MG63 (cell line): Measurements from ENCODE around the gene TMIGD1. TPM values are rescaled to one million over a fixed set of nuclear protein-coding genes. Genes with fewer than 3 reads are reported as not detected.
"Not testable (repeated sequence)": the region's sequence is repeated elsewhere in the genome, so short reads cannot be mapped to it uniquely, and the experiment has no call there.

Experiments
- DNase-seq: peaks from one replicate; pipeline ENCODE4 v3.0.0-alpha.2; 2020
- H3K27me3 ChIP-seq: fragments of 250-450 bp; sonication (Bioruptor Pico); 2 replicates; pipeline ENCODE4 v1.5.1; 2020; ENCODE audit warnings: mild to moderate bottlenecking, moderate library complexity
- H3K36me3 ChIP-seq: fragments of 250-450 bp; sonication (Bioruptor Pico); 2 replicates; pipeline ENCODE4 v1.5.1; 2020; ENCODE audit warnings: mild to moderate bottlenecking, moderate library complexity
- H3K4me3 ChIP-seq: fragments of 250-450 bp; sonication (Bioruptor Pico); 2 replicates; pipeline ENCODE4 v1.5.1; 2020; ENCODE audit warnings: mild to moderate bottlenecking, moderate library complexity
- H3K9me3 ChIP-seq: fragments of 250-450 bp; sonication (Bioruptor Pico); 2 replicates; pipeline ENCODE4 v1.5.1; 2020; ENCODE audit warnings: mild to moderate bottlenecking, moderate library complexity
- total RNA-seq: library from RNA; depleted of rRNA; stranded (reverse); fragments of >200 nt; shearing (Covaris generic); gene quantifications from 2 replicates; pipeline ENCODE4 v1.2.3, GENCODE V29; 2014; ENCODE audit warnings: low replicate concordance

The TMIGD1 gene
- total RNA-seq, 1 experiment from 2014 or later = not detected

DNA sequence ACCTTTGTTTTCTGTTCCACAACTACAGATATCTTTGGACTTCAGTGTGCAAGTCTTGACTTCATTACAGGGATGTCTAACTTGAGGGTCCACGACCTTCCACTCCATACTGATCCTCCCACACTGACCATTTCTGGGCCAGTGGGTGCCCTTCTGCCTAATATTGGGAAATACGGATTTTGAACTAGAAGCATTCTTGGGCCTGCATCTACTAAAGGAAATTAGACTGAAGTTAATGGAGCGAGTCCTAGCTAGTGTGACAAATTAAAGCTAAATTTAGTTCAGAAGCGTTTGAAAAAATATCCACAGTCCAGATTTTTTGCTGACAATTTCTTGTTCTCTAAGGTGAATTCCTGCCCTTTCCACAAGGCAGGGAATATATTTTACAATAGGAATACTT, 9.9 kb upstream of the TMIGD1 start:
- no peak overlapping the region for H3K4me3 ChIP-seq
- DNase-seq = no peak
- H3K36me3 ChIP-seq = no peaks in the 10 kb centered on the region
- H3K27me3 ChIP-seq = no peaks in the 10 kb centered on the region
- no peaks in the 10 kb centered on the region for H3K9me3 ChIP-seq

DNA sequence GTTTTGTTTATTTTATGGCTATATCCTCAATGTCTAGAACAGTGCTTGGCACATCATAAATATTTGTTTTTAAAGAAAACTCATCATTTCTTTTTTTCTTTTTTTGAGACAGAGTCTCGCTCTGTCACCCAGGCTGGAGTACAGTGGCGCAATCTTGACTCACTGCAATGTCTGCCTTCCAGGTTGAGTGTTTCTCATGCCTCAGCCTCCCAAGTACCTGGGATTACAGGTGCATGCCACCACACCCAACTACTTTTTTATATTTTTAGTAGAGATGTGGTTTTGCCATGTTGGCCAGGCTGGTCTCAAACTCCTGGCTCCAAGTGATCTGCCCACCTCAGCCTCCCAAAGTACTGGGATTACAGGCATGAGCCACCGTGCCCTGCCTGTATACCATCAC, 9.4 kb upstream of the TMIGD1 start:
- H3K4me3 ChIP-seq, H3K27me3 ChIP-seq, H3K36me3 ChIP-seq, H3K9me3 ChIP-seq, DNase-seq: not testable (repeated sequence)

DNA sequence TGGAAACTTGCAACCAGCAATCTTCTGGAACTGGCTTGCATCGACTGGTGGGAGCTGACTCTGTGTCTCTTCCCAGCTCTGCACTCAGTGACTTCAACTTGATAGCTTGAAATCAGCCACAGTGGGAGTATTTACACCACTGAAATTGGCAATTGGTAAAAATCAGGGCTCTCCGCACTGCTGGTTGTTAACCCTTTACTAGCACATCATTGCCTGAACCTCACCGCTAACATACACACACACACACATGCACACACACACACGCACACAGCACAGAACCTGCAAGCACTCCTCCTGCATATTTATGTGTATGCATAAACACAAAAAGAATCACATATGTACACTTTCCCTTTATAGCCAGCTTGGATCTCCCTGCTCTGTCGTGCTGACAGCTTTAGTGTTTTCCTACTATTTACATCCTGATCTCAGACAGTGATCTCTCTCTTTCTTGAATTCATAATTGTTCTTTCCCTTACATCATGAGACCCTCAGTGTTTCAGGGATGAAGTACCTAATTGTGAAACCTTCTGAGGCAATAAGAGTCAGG, 7.9 kb upstream of the TMIGD1 start:
- no peaks in the 10 kb centered on the region for H3K27me3 ChIP-seq
- DNase-seq = no peak
- no peak overlapping the region for H3K4me3 ChIP-seq
- H3K9me3 ChIP-seq = no peaks in the 10 kb centered on the region
- H3K36me3 ChIP-seq = no peaks in the 10 kb centered on the region

DNA sequence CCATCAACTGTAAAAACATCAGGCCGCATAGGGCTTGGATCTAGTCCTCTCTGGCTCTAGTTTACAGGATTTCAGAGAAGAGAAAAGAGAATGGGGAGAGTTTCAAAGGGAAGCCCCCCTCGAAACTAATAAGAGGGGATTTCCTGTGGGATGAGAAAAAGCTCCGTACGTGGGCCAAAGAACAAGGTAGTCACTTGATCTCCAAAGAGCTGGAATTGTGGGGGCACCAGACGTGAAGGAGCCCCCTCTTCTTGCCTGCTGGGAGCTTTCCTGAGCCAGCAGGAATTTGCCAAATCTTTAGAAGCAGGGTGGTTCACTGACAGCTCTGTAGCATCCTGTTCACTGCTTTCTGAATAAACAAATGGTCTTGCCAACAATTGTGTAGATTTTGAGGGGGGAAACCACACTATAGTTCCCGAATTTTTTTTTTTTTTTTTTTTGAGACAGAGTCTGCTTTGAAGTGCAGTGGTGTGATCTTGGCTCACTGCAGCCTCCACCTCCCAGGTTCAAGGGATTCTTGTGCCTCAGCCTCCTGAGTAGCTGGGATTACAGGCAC, 7.0 kb upstream of the TMIGD1 start:
- Histone ChIP-seq H3K4me3 (no peak overlapping the region), H3K9me3 (no peaks in the 10 kb centered on the region), H3K27me3 (no peaks in the 10 kb centered on the region), H3K36me3 (no peaks in the 10 kb centered on the region)
- DNase-seq = peak; percentile 23

DNA sequence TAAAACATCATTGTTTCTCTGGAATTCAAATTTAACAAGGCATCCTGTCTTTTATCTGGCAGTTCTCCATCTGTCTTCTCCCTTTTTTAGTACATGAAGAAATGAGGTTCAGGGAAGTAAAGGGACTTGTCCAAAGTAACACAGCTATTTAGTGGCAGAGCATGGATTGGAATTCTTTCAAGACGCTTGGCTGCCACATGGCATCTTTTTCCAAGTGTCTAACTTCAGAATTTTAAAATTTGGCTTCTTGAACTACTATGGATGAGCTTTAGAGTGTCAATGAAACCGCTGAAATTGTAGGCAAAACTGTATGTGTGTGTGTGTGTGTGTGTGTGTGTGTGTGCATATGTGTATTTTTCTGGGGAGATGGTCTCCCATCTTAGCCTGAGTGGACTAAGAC, 5.2 kb upstream of the TMIGD1 start:
- H3K36me3 ChIP-seq = no peaks in the 10 kb centered on the region
- H3K4me3 ChIP-seq = no peak overlapping the region
- DNase-seq = no peak
- H3K27me3 ChIP-seq = no peaks in the 10 kb centered on the region
- no peaks in the 10 kb centered on the region for H3K9me3 ChIP-seq

DNA sequence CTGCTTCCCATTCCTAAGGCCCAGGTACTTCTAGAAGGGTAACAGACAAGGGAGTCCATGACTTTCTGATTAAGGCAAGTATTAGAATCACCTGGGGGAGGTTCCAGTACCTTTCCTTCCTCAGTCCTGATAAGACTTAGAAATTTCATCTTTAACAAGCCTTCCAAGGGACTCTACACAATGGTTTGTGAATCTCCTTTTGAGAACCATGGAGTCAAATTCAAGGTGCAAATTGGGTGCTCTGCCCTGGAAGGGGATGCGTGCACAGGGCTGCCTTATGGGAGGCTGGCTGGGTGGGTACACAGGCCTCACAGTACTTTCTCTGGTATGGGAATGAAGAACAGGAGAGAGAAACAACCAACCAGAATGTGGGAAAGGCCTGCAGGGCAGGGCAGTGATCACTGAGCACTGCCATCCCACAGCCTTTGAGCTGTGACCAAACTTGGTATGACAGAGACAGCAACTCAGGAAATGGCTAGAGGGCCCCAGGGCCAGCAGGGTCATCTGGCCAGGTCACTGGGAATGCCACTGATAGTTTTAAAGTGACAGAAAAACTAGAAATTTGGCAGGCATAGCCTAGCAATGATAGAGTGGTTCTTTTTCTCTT, 3.6 kb upstream of the TMIGD1 start:
- H3K4me3 ChIP-seq = no peak overlapping the region
- no peaks in the 10 kb centered on the region for H3K9me3 ChIP-seq
- H3K27me3 ChIP-seq = no peaks in the 10 kb centered on the region
- DNase-seq = no peak
- H3K36me3 ChIP-seq = no peaks in the 10 kb centered on the region

DNA sequence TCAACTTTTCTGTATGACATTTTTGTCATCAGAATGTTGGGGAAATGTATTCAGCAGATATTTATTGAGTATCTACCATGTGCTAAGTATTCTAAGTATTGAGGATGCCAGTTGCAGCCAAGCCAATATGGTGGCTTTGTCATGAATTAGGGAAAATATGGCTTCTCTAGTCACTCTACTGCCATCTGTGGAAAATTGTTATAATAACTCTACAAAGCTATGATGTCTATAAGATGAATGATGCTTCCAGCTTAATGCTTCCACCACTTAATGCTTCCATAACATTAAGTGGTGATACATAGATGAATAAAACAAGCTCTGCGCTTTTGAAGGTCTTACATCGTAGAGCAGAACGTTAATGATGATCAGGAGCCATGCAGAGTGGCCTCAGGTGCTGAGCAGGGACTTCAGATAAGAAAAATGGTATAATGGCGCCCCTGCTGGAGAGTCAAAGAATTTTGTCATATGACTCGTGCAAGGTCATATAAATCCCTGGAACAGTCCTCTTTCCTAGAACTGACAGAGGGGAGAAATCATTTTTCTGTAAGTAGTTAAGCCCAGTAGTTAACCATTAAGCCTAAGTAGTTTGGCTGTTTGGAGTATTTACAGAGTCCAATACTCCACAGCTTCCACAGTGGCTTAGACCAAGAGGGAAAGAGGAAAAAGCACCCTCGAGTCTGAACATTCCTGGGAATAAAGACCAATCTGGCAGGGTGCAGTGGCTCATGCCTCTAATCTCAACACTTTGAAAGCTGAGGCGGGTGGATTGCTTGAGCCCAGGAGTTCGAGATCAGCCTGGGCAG, 2.7 kb upstream of the TMIGD1 start:
- DNase-seq = peak; percentile 35
- no peaks in the 10 kb centered on the region for H3K36me3 ChIP-seq
- H3K9me3 ChIP-seq = no peaks in the 10 kb centered on the region
- H3K4me3 ChIP-seq = no peak overlapping the region
- no peaks in the 10 kb centered on the region for H3K27me3 ChIP-seq

DNA sequence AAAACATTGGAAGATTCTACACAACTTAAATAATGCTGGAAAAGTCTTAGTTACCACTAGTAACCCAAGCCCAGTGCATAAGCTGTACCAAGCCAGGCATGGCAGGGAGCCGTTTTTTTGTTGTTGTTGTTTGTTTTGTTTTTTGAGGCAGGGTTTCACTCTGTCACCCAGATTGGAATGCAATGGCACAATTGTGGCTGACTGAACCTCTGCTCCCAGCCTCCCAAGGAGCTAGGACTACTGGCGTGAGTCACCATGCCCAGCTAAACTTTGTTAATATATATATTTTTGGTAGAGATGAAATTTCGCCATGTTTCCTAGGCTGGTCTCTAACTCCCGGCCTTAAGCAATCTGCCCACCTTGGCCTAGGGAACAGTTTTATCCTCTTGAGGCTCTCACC, 564 bp upstream of the TMIGD1 start:
- Histone ChIP-seq H3K4me3 (no peak overlapping the region), H3K36me3 (no peaks in the 10 kb centered on the region), H3K9me3 (no peaks in the 10 kb centered on the region), H3K27me3 (no peaks in the 10 kb centered on the region; the same call in 1 of the 2 replicates)
- peak; percentile 23 for DNase-seq

DNA sequence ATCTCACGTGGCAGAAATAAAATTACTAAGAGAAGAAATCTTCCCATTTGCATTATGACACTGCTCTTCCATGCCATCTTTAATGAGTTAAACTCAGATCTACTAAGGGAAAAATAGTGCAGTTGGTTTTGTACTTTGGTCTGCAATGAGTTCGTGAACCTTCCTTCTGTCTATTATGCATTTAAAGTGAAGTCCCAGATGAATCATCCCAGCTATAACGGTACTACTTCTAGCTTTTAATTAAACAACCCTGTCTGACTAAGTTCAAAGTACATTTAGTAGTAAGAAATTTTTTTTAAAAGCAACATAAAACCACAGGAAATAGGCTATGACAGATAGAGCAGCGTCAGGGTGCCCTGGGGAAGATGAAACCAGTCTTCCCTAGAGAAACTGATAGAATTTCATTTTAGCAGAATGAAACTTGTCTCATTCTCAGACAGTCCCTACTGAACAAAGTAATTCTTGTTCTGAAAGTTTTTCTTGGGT, 1.8 kb downstream of the TMIGD1 start:
- DNase-seq = no peak
- Histone ChIP-seq H3K36me3 (no peaks in the 10 kb centered on the region), H3K27me3 (peaks cover 3% of the 10 kb centered on the region; the same call in 1 of the 2 replicates), H3K9me3 (no peaks in the 10 kb centered on the region), H3K4me3 (no peak overlapping the region)

DNA sequence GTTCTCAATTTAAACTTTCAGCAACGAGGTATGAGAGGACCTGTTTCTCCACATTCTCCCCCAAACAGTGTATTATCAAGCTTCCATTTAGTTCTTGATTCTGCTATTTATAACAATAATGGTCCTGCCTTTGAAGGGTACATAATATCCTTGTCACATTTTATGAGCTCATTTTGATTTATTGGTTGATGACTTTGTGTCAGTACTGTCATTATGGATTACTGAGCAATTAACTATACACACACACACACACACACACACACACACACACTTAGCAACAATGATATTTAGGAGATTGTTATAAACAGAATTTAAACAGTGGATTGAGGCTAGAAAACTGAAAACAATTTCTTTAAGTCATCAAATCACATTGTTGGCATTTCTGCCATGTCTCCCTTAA, 7.0 kb downstream of the TMIGD1 start:
- peaks cover 3% of the 10 kb centered on the region; the same call in 1 of the 2 replicates for H3K27me3 ChIP-seq
- no peaks in the 10 kb centered on the region for H3K9me3 ChIP-seq
- H3K4me3 ChIP-seq = no peak overlapping the region
- DNase-seq = no peak
- no peaks in the 10 kb centered on the region for H3K36me3 ChIP-seq

DNA sequence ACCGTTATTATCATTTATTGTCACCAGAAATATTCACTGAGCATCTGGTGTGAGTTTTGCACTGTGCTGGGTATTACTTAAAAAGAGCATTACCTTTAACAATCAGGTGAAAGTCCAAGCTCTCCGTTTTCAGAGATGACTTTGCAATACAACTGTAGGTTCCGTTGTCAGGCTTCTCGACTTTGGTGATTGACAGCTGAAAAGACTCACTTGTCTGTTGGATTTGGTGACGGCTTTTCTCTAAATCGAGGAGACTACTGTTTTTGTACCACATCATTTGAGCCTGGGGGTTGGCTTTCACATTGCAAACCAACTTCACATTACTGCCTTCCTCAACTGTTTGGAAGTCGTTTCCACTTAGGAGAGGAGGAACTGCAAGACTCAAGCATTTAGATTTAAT, 9.1 kb downstream of the TMIGD1 start:
- no peaks in the 10 kb centered on the region for H3K36me3 ChIP-seq

DNA sequence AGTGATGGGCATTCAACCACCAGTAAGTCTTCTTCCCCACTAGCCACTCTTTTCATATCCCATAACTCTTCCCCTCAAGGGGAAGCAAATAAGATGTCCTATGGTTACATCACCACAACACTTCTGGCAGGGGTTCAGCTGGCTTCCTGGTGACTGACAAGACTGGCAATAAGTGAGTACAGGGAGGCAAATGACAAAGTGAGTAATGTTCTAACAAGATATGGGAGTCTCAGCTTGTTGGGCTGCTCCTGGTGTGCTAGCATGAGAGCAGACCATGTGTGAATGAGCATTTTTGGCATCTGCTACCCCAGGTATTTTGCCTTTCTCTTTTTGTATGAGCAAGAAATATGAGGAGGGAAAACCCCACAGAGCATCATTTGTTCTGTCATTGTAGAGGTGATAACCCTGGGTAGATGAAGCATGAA, 9.9 kb downstream of the TMIGD1 start:
- peak; percentile 85 for DNase-seq

More for the DNA sequence above, 9.1 kb downstream of the TMIGD1 start:
- H3K27me3 ChIP-seq = peaks cover 3% of the 10 kb centered on the region; the same call in 1 of the 2 replicates
- H3K4me3 ChIP-seq = no peak overlapping the region
- no peaks in the 10 kb centered on the region for H3K9me3 ChIP-seq
- DNase-seq = no peak

DNA sequence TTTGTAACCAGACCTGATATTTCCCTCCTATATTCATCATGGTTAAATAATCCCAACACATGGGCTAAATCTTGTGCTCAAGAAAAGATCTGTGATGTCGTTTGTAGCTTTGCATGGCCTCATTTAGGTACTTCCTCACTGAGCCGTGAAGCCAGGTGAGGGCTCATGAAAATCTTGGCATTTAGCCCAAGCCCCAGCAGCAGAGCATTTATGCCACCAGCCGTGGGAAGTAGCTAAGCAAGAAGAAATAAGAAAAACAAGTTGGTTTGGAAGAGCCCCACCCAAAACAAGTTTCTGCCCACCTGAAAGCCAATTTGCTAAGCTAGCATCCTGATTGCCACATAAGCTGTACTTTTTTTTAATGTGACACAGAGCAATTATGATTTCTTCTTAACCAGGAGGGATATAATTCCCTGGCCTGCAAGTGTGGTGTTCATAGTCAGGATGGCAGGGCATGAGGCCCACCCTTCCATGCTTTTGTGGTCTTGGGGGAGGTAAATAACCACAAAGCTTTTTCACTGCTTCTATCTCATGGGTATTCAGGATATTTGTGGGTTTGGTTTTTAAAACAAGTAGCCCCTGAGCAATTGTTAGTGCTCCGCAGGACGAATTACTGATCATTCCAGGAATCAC, 10.5 kb downstream of the TMIGD1 start:
- no peak overlapping the region for H3K4me3 ChIP-seq
- H3K27me3 ChIP-seq = no peaks in the 10 kb centered on the region
- DNase-seq = no peak
- H3K36me3 ChIP-seq = no peaks in the 10 kb centered on the region
- no peaks in the 10 kb centered on the region for H3K9me3 ChIP-seq

More for the DNA sequence above, 9.9 kb downstream of the TMIGD1 start:
- Histone ChIP-seq H3K36me3 (no peaks in the 10 kb centered on the region), H3K4me3 (no peak overlapping the region), H3K27me3 (no peaks in the 10 kb centered on the region), H3K9me3 (no peaks in the 10 kb centered on the region)

DNA sequence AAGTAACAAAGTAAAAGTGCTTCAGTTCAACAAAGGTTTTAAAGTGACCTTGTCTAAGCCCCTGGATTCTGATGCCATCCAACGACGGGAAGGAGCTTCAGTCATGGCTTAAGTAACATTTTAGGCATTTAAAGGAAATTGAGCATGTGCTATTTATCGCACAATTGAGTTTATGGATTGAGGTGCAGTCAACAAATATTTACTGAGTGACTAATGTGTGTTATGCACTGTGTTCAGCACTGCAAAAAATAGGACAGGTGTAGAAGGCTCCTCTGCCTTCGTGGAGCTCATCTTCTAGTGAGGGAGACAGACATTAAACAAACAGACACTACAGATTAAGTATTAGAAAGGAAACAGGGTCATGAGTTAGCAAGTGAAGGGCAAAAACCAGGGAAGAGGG, 12.5 kb downstream of the TMIGD1 start:
- no peaks in the 10 kb centered on the region for H3K27me3 ChIP-seq
- no peak for DNase-seq
- no peaks in the 10 kb centered on the region for H3K9me3 ChIP-seq
- no peaks in the 10 kb centered on the region for H3K36me3 ChIP-seq
- no peak overlapping the region for H3K4me3 ChIP-seq

DNA sequence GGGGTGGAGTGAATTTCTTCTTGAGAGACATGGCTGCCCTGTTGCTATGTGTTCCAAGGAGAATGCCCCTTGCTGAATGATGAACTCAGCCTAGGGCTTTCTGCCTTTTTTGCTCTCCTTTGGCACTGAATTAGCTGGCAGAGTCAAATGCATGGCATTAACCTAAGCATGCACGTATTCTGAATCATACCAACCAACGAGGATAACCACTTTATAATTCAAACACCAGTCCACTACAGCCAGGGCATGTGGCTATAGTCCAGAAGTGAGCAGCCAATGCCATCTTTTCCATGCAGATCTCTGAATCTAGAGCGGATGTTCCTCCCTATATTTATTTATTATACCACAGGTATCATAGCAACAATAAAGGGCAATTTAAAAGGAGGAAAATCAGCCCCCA, 15.7 kb downstream of the TMIGD1 start:
- Histone ChIP-seq H3K4me3 (no peak overlapping the region), H3K9me3 (no peaks in the 10 kb centered on the region), H3K27me3 (no peaks in the 10 kb centered on the region), H3K36me3 (no peaks in the 10 kb centered on the region)
- DNase-seq = peak; percentile 95

DNA sequence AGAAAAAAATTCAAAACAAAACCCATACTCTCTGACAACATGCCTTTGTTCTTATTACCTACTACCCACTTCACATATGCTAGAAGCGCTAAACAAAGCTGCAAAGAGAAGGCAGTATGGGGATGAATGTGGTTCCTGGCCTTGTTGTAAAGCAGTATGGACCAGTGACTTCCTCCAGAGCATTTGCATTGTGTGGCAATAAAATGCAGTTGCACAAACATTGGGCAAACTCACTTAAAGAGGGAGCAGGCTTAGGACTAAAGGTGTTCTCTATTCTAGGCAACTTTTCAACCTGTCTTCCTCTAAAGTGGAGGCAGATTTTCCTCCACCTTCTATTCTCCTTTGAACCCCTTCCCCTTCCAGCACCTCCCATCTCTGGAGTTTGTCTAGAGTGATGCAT, 17.1 kb downstream of the TMIGD1 start:
- H3K36me3 ChIP-seq = no peaks in the 10 kb centered on the region
- DNase-seq = no peak
- no peaks in the 10 kb centered on the region for H3K9me3 ChIP-seq
- H3K27me3 ChIP-seq = no peaks in the 10 kb centered on the region
- H3K4me3 ChIP-seq = no peak overlapping the region

DNA sequence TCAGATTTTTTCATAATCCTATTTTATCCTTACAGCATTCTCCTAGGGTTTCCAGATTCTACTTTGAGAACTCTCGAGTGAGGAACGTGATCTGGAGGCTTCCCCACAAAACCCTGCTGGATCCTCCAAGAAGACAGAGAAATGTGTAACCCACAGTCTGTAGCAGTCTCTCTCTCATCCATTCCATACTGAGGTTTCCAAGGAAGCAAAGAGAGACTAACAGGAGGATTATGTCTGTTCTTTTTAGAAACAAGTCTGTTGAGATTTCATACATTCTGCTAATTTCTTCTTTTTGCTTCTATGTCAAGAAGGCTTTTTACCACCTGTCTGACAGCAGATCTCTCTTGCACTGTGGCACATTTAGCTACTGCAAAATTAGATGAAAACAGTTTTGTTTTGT, 18.8 kb downstream of the TMIGD1 start:
- no peaks in the 10 kb centered on the region for H3K36me3 ChIP-seq
- H3K27me3 ChIP-seq = no peaks in the 10 kb centered on the region
- no peaks in the 10 kb centered on the region for H3K9me3 ChIP-seq
- no peak for DNase-seq
- H3K4me3 ChIP-seq = no peak overlapping the region
